Measurements from ENCODE around the gene SLC8A2.

Gene SLC8A2

DNA sequence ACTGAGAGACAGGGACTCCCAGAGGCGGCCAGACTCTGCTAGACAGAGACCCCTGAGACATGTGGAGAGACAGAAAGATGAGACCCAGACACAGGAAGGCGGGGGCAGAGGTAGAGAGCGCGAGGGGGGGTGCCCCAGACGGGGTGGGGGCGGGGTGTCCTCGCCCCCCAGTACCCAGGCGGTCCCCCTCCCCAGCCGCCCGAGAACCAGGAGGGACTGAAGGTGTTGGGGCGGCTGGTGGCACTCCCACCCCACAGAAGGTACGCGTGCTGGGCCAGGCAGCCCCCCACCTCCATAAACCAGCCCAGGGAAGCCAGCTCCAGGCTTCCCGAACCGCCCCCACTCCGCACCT lies 336 bp downstream of the SLC8A2 start:
- POLR2A ChIA-PET, result interaction anchor here (1.6 kb wide), 1 partner anchor 12 kb away, joined by 4 read pairs; the partner anchor contains the start of gene KPTN
- CTCF ChIA-PET, result no interaction called here

DNA sequence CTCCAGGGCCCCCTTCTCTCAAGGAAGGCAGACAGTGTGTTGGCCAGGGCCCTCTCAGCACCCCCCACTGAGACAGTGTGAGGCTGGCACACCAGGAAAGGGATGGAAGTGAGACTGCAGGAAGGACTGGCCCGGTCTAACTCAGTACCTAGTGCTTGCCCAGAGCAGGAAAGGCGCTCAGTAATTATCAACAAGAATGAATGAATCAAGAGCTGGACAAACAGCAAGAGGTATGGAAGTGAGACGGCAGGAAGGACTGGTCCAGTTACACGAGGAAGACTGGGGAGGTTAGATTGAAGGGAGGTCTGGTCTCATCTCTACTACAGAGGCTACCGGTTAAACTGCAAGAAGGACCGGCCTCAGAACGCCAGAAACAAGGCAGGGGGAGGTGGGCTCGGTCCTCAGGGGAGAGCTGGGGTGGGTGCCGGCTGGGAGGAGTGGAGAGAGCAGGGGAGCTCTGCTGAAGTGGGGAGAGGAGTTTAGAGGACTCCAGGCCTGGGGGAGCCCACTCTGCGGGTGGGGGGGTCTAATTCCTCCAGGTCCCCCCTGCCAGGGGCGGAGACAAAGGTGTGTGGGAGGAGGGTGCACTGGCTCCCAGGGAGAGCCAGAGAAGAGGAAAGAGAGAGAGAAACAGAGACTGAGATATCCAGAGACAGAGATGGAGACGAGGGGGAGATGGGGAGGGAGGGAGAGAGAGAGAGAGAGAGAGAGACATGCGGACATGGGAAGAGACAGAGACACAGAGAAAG lies 1.1 kb downstream of the SLC8A2 start:
- ChIA-PET CTCF (no interaction called here), POLR2A (interaction anchor here (1.6 kb wide), 1 partner anchor 13 kb away, joined by 4 read pairs; the partner anchor contains the start of gene KPTN)
- DNase-seq (ENCODE audit: extremely low spot score), result no peak
- TF ChIP-seq ARNT (IDR thresholded peaks at IDR 0.05) (no peak), TARDBP (IDR thresholded peaks at IDR 0.05) (no peak), HDGF (IDR thresholded peaks at IDR 0.05; ENCODE audit: borderline replicate concordance) (no peak), ZNF384 (IDR thresholded peaks at IDR 0.05) (no peak), SP1 (IDR thresholded peaks at IDR 0.05) (no peak), LEF1 (IDR thresholded peaks at IDR 0.05; ENCODE audit: borderline replicate concordance) (no peak), ELF4 (IDR thresholded peaks at IDR 0.05) (no peak), FOXA1 (IDR thresholded peaks at IDR 0.05) (no peak), CTBP1 (IDR thresholded peaks at IDR 0.05; ENCODE audit: borderline replicate concordance) (no peak), NFRKB (IDR thresholded peaks at IDR 0.05) (no peak), FOXM1 (IDR thresholded peaks at IDR 0.05; ENCODE audit: borderline replicate concordance) (no peak), BHLHE40 (IDR thresholded peaks at IDR 0.05; ENCODE audit: borderline replicate concordance) (no peak), FOXK2 (IDR thresholded peaks at IDR 0.05) (no peak), SUZ12 (IDR thresholded peaks at IDR 0.05) (no peak), L3MBTL2 (conservative IDR thresholded peaks at IDR 0.05) (no peak)
- TF ChIP-seq, protein P1, sequence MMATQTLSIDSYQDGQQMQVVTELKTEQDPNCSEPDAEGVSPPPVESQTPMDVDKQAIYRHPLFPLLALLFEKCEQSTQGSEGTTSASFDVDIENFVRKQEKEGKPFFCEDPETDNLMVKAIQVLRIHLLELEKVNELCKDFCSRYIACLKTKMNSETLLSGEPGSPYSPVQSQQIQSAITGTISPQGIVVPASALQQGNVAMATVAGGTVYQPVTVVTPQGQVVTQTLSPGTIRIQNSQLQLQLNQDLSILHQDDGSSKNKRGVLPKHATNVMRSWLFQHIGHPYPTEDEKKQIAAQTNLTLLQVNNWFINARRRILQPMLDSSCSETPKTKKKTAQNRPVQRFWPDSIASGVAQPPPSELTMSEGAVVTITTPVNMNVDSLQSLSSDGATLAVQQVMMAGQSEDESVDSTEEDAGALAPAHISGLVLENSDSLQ (IDR thresholded peaks at IDR 0.05), result no peak

More for the DNA sequence above, 336 bp downstream of the SLC8A2 start:
- no peak for DNase-seq (ENCODE audit: extremely low spot score)
- no peak for TF ChIP-seq TARDBP (IDR thresholded peaks at IDR 0.05)
- no peak for TF ChIP-seq HDGF (IDR thresholded peaks at IDR 0.05; ENCODE audit: borderline replicate concordance)
- TF ChIP-seq LEF1 (IDR thresholded peaks at IDR 0.05; ENCODE audit: borderline replicate concordance), result no peak
- no peak for TF ChIP-seq FOXK2 (IDR thresholded peaks at IDR 0.05)

DNA sequence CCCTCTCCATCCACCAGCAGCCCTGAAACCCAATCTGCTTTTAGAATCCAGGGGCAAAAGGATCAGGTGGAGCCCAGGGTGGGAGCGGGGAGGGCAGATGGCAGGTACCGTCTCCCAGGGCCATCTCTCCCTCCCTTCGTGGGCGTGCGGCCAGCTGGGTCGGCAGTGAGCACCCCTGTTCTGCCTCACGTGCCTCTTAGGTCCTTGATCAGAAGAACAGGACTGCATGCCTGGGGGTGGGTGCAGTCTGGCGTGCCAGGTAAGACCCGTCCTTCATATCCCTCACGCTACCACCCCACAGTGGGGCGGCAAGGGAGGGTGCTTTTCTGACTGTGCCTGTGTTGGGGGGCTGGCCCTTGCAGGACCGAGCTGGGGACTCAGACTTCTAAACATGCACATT lies 2.0 kb downstream of the SLC8A2 start:
- ChIA-PET CTCF (no interaction called here), POLR2A (no interaction called here)
- no peak for DNase-seq (ENCODE audit: extremely low spot score)
- TF ChIP-seq L3MBTL2 (conservative IDR thresholded peaks at IDR 0.05) (no peak), LEF1 (IDR thresholded peaks at IDR 0.05; ENCODE audit: borderline replicate concordance) (no peak), TARDBP (IDR thresholded peaks at IDR 0.05) (no peak), SUZ12 (IDR thresholded peaks at IDR 0.05) (no peak), SP1 (IDR thresholded peaks at IDR 0.05) (no peak), ARNT (IDR thresholded peaks at IDR 0.05) (no peak), ZNF384 (IDR thresholded peaks at IDR 0.05) (no peak), ELF4 (IDR thresholded peaks at IDR 0.05) (no peak)
- TF ChIP-seq, protein P1 (IDR thresholded peaks at IDR 0.05), result no peak

DNA sequence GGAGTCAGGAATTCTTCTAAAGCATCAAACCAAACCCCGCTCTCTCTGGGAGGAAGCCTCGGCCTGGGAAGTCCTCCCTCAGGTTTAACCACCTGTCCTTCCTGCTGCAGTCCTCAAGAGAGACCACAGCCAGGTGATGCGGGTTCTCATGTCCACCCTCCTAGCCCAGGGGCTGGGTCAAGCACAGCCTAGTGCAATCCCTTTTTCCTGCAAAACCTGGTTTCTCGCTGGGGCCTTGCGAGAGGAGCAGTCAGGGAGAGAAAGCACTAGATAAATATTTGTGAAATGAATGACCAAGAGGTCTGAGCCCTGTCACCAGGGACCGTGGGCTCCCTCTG lies 2.4 kb downstream of the SLC8A2 start:
- ChIA-PET POLR2A (interaction anchor here (1.2 kb wide), 1 partner anchor 14 kb away, joined by 4 read pairs; the partner anchor contains the start of gene KPTN), CTCF (no interaction called here)
- no peak for DNase-seq (ENCODE audit: extremely low spot score)
- no peak for TF ChIP-seq HDGF (IDR thresholded peaks at IDR 0.05; ENCODE audit: borderline replicate concordance)
- no peak for TF ChIP-seq SUZ12 (IDR thresholded peaks at IDR 0.05)
- TF ChIP-seq FOXM1 (IDR thresholded peaks at IDR 0.05; ENCODE audit: borderline replicate concordance), result no peak
- TF ChIP-seq CTBP1 (IDR thresholded peaks at IDR 0.05; ENCODE audit: borderline replicate concordance), result no peak
- no peak for TF ChIP-seq FOXK2 (IDR thresholded peaks at IDR 0.05)
- no peak for TF ChIP-seq L3MBTL2 (conservative IDR thresholded peaks at IDR 0.05)
- no peak for TF ChIP-seq LEF1 (IDR thresholded peaks at IDR 0.05; ENCODE audit: borderline replicate concordance)
- no peak for TF ChIP-seq NFRKB (IDR thresholded peaks at IDR 0.05)
- TF ChIP-seq ELF4 (IDR thresholded peaks at IDR 0.05), result no peak
- TF ChIP-seq FOXA1 (IDR thresholded peaks at IDR 0.05), result no peak
- no peak for TF ChIP-seq TARDBP (IDR thresholded peaks at IDR 0.05)
- TF ChIP-seq ARNT (IDR thresholded peaks at IDR 0.05), result no peak
- no peak for TF ChIP-seq BHLHE40 (IDR thresholded peaks at IDR 0.05; ENCODE audit: borderline replicate concordance)
- TF ChIP-seq, protein P1 (IDR thresholded peaks at IDR 0.05), result no peak
- TF ChIP-seq SP1 (IDR thresholded peaks at IDR 0.05), result no peak
- TF ChIP-seq ZNF384 (IDR thresholded peaks at IDR 0.05), result no peak

DNA sequence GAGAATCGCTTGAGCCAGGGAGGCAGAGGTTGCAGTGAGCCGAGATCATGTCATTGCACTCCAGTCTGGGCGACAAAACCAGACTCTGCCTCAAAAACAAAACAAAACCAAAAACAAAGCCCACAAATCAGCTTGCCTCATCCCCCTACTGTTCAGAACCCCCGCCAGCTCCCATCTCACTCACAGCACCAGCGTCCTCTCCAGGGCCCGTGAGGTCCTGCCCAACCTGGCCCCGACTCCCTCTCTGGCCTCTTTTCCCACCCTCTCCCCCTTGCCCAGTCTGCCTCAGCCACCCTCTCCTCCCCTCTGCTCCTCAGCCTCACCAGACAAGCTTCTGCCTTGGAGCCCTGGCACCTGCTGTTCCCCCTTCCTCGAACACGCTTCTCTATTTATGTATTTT lies 3.8 kb downstream of the SLC8A2 start:
- POLR2A ChIA-PET, result no interaction called here
- no peak for DNase-seq (ENCODE audit: extremely low spot score)
- CTCF ChIA-PET, result no interaction called here
- TF ChIP-seq FOXK2 (IDR thresholded peaks at IDR 0.05), result no peak
- TF ChIP-seq ZNF384 (IDR thresholded peaks at IDR 0.05), result no peak
- TF ChIP-seq NFRKB (IDR thresholded peaks at IDR 0.05), result no peak
- no peak for TF ChIP-seq FOXM1 (IDR thresholded peaks at IDR 0.05; ENCODE audit: borderline replicate concordance)
- no peak for TF ChIP-seq CTBP1 (IDR thresholded peaks at IDR 0.05; ENCODE audit: borderline replicate concordance)
- TF ChIP-seq, protein P1 (IDR thresholded peaks at IDR 0.05), result no peak
- no peak for TF ChIP-seq ELF4 (IDR thresholded peaks at IDR 0.05)
- TF ChIP-seq FOXA1 (IDR thresholded peaks at IDR 0.05), result no peak
- TF ChIP-seq L3MBTL2 (conservative IDR thresholded peaks at IDR 0.05), result no peak
- TF ChIP-seq LEF1 (IDR thresholded peaks at IDR 0.05; ENCODE audit: borderline replicate concordance), result no peak
- no peak for TF ChIP-seq TARDBP (IDR thresholded peaks at IDR 0.05)

Measured in HEK293T (cell line).